HG03159 (cell line): ENCODE measurements around the gene CCDC85C.

ENCODE experiments used
- ATAC-seq: cut with Tn5 transposase; IDR thresholded peaks from one replicate; pipeline ENCODE4 v1.9.1; 2021; ENCODE audit warnings: mild to moderate bottlenecking, moderate library complexity; ENCODE audit not compliant: unreplicated experiment

CCDC85C gene

GRCh38 chr14:99544991-99545390 lies 59.0 kb downstream of the CCDC85C start:
- ATAC-seq = no peak

DNA sequence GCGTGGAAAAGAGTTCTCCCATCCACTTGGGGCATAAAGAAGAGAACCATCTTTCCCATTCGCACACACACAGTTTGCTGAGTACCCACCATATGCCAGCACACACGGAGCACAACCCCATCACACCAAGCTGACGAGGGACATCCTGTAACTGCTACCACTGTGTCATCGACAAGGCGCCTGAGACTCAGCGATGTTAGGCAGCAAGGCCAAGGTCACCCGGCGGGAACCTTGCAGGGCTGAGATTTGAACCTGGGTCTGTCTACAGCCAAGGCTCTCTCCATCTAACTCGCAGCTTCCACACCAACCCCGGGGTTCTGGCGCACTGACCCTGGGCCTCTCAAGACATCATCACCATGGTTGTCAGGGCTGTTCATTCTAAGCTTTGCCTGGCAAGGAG lies 60.0 kb downstream of the CCDC85C start:
- ATAC-seq = no peak

- no peak for ATAC-seq
Observed at GRCh38 chr14:99543370-99543769, 60.6 kb downstream of the CCDC85C start.

DNA sequence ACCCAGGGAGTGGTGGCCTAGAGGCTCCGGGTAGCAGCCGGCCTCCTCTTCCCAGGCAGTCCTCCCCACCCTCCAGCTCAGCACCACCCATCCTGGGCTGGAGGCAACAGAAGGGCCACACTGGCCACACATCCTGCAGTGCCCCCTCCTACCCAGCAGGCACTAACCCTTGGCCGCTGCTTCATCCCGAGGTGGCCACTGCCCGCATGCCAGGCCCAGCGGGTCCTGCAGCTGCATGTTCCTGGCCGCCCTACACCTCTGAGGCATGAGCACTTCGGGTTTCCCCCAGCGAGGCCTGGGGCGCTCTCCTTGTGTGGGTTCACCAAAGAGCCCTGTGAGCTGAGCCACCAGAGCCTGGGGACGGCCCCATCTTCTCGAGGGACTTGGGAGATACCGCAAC lies 61.4 kb downstream of the CCDC85C start:
- ATAC-seq = no peak

GRCh38 chr14:99541677-99542470 lies 62.1 kb downstream of the CCDC85C start:
- no peak for ATAC-seq

DNA sequence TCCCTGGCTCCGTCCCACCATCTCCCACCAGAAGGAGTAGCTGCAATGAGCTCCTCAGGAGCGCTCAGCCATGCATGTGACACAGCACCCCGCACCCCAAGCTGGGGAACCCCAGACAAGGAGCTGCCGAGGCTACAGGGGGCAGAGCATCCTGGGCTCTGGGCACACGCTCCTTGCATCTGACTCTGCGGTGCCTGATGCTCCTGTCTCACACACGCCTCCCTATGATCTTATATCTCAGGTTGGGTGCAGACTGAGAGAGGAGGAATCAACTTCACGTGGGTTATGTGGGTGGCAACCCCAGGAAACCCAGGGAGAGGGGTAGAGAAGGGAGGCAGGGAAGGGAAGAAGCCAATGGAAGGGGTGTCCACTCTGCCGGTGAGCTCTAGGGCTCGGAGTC lies 62.8 kb downstream of the CCDC85C start:
- no peak for ATAC-seq

DNA sequence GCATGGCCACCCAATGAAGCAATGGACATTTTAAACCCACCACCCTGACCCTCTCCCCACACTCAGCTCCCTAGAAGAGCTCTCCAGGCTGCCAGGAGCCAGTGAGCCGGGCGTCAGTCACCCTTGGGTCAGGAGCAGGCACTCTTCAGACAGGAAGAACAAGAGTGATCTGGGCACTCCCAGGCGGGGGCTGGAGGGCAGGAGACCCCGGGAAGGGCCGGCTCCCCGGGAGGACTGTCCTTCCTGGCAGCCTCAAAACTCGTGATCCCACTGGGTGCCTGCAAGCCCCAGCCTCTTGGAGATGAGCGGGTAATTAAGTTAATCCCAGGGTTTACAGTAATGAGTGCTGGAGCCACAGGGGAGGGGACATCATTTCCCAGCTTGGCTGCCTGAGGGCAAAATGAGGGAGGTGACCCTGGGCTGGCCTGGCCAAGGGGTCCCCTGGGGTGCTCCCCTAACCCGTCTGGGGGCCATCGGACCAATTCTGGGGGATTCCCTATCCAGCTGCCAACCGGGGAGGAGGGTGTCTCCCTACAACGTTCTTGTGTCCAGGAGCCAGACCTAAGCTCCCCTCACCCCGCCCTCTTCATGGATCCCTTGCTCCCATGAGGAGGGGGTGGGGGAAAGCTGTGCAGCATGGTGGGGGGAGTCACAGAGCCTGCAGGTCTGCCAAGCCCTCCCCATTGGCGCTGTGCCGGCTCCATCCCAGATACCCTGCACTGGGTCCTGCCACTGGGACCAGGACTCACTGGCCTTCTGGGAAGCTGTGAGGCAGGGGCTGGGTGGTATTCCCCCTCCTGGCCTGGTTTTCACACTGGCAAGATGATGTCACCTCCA lies 63.6 kb downstream of the CCDC85C start:
- ATAC-seq = no peak

GRCh38 chr14:99539491-99539890 lies 64.5 kb downstream of the CCDC85C start:
- ATAC-seq = no peak

DNA sequence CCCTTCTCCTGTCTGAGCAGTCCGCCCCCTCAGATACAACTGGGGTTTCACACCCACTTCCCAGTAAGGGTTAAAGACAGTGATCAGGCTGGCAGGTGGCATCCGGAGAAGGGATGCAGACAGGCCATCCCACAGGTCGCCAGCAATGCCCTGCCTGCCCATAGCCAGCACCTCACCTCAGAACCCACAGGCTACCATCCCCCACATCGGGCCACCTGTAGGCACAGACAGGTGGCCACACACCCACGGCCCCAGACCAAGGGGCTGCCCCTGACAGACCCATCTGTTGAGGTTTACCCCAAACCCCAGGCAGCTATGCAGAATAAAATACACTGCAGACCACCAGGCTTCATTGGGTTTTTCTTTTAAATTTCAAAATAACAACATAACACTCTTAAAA lies 65.3 kb downstream of the CCDC85C start:
- no peak for ATAC-seq

DNA sequence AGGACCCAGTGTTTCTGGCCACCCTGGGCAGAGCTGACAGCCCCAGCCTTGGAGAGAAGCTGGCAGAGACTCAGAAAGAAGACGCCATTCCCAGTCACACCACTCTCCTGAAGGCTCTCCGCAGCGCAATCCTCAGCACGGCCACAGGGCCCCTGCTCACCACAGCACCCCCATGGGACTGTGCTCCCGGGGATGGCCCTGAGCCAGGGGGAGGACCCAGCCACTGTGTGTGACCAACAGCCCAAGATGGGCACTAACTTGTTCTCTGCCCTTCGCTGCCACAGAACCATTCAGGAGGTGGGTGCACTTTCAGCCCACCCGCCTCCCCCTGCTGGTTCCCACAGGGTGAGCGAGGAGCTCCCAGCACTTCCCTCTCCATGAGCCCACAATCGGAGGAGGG lies 65.7 kb downstream of the CCDC85C start:
- ATAC-seq = no peak

GRCh38 chr14:99537399-99537798 lies 66.6 kb downstream of the CCDC85C start:
- no peak for ATAC-seq

DNA sequence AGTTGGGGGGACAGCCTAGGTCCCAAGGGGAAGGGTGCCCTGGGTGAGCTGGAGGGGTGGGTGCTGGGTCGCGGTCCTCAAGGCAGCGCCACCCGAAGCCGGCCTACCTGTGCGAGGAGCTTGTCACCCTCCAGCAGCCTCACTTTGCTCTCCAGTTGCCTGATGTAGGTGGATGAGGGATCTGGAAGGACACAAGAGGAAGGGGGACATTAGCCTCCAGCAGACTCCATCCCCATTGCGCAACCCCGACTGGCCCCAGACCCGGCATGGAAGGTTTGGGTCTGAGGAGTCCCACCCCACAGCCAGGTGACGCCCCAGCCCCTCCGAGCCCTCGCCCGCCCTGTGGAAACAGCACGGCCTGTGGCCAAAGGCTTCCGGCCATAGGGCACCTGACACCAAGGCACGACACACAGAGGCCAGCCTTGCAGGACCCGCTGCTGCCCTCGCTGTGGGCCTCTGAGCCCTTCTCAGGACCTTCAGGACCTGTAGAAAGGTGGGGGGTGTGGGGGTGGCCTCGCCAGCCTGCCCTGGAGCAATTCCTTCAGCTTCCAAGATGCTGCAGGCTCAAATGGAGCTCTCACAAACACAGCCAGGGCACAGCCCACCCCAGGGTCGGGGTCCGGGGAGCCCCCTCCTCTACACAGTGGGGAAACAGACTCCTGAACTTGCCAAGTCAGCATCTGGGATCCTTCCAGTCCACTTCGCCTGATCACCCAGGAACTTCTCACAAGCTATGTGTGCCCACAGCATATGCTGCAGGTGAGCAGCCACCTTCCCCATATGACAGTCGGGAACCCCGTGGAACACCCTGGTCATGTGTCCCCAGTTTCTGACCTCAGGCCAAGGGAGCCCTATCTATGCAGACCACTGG lies 67.9 kb downstream of the CCDC85C start:
- no peak for ATAC-seq

DNA sequence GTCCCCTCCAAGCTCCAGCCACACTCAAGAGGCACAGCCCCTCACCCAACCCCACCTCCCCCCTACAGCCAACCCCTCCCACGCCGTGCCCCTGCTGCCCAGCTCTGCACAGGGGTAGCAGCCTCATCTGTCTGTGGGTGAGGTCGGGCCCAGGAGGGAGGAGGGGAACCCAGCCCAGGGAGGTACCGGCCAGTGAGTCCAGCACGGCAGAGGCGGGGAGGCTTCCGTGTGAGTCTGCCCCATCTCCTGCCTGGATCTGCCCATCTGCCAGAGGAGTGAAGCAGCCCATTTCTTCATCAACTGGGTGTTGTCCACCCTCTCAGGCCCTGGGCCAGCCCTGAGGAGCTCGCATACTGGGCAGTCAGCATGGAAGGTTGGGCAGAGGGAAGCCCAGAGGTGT lies 68.6 kb downstream of the CCDC85C start:
- ATAC-seq = no peak

DNA sequence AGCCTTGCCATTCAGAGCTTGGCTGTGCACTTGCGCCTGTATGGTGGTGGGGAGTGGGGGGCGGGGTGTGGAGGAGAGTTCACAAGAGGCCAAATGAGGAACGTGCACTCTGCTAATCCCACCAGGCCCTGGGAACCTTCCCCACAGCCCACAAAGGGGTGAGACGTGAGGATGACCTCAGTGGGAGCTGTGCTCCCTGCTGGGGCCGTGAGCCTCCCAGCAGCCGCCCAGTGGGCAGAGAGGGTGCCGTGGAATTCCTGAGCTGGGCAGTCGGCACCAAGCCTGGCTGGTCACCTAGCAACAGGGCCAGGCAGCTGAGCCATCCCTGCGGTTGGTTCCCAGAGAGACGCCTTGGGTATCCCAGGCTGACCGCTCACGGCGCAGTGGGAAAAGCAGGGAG lies 69.1 kb downstream of the CCDC85C start:
- no peak for ATAC-seq

DNA sequence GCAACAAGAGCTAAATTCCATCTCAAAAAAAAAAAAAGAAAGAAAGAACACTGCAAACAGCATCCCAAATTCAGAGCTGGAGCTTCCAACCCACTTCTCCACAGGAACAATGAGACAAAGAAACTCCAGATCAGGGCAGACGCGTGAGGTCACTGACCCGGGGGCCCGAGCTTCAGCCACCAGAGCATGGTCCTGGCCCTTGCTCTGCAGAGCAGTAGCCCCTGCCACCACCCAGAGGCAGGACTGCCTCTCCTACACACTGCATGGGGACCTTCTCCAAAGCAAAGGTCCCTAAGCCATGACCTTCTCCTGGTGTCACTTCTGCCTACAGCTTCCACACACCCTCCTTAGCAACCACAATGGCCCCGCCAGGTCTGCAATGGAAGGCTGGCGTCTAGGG lies 69.7 kb downstream of the CCDC85C start:
- ATAC-seq = no peak

- no peak for ATAC-seq
Observed at GRCh38 chr14:99532310-99532709, 71.7 kb downstream of the CCDC85C start.

DNA sequence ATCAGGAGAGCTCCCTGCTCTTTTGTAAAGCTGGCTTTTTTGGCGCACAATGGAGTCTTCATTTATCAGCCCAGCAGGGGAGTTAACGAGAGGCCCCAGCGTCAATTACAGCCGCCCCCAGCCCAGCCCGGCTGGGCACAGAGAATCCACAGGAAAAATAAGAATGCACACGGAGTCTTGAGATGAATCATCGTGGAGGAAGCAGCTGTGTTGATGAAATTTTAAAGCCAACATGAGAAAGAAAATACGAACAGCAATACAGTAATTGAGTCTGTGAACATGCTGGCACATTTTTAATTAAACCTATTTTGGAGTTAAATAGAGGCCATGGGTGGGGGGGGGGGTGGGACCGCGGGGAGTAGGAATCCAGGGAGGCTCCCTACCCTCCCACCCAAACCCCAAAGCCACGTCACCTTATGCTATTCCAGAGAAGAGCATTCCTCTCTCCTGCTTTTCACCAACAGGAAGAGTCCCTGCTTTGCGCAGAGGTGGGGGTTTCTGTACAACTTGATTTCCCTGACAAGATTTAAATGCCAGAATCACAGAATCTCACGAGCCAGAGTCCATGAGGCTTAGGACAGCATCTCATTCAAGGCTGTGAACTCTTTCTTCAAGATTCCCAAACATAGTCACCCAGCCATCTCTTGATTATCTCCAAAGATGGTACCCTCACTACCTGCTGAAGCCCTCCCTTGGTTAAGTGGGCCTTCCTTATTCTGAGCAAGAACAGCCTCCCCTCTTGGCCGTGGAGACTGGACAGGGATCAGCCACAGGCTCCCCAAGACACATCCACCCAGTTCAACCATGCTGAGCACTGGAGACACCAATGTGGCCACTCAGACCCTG lies 72.5 kb downstream of the CCDC85C start:
- ATAC-seq = no peak

DNA sequence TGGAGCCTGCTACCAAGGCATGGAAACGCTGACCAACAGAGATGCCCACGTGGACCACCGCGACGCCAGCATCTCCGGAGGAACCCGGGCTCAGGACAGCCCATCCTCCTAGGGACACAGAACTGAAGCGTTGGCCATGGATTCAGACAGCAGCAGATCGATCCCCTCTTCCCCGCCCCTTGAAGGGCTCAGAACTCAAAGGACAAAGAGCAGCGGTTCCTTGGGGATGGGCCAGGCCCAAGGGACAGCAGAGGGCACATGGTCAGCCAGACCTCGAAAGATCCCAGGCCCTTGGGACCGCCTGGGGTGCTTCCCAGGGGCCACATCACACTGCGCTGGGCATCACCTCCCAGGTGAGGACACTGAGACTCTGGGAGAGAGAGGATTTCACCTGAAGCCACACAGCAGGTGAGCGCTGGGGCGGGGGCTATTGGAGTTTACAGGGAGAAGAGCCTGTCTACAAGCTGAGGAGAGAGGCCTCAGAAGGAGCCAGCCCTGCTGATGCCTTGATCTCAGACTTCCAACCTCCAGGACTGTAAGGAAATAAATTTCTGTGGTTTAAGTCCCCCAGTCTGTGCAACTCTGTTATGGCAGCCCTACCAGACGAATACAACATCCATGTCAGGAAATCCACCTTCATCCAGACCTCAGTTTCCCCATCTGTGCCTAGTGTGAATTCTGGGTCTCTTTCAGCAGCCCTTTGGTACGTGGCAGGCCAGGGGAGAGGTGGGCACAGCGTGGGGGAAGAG lies 73.4 kb downstream of the CCDC85C start:
- no peak for ATAC-seq

DNA sequence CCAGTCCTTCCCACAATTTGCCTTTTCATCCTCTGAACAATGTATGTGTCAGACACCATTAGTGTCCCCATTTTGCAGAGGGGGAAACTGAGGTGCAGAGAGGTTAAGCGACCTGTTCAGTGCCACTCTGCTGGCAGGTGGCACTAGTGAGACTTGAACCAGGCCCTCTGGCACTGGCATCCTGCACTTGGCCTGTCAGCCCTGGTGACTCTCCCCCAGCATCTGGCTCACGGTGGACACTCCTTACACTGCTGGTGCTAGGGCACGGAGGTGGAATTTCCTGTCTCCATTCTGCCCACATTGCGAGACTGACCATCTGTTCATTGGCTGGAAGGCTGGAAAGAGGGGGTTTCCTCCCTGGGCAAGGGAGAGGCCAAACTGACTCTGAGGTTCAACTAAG lies 74.1 kb downstream of the CCDC85C start:
- ATAC-seq = no peak
